Uterus (tissue), 4 donors: ENCODE results near the gene SSB. TPM values are rescaled to one million over a fixed set of nuclear protein-coding genes. Genes with fewer than 3 reads are reported as not detected.

Experiments used
- DNase-seq, 2 donors: peaks; one replicate each; pipeline ENCODE4 v3.0.0-alpha.2; 2019 to 2020
- H3K27ac ChIP-seq, 2 donors: fragments of 200-600 bp; sonication (generic); 1 replicate in 1 of 2; 2 replicates in 1 of 2; pipeline ENCODE4 v1.5.1; 2016 to 2018
- H3K27me3 ChIP-seq, 2 donors: fragments of 200-600 bp; sonication (generic); one replicate each; pipeline ENCODE4 v1.5.1; 2018 to 2019; ENCODE audit warnings: control low read depth in 1 of 2
- H3K36me3 ChIP-seq, 2 donors: fragments of 200-600 bp; sonication (generic); one replicate each; pipeline ENCODE4 v1.5.1; 2019; ENCODE audit warnings: control low read depth in 1 of 2
- H3K4me1 ChIP-seq, 2 donors: fragments of 200-600 bp; sonication (generic); one replicate each; pipeline ENCODE4 v1.5.1; 2018 to 2019; ENCODE audit warnings: control low read depth in 1 of 2
- H3K4me3 ChIP-seq, 2 donors: fragments of 200-600 bp; sonication (generic); 1 replicate in 1 of 2; 2 replicates in 1 of 2; pipeline ENCODE4 v1.5.1; 2018 to 2019; ENCODE audit warnings: mild to moderate bottlenecking in 1 of 2
- H3K9me3 ChIP-seq, 2 donors: fragments of 200-600 bp; sonication (generic); one replicate each; pipeline ENCODE4 v1.5.1; 2019; ENCODE audit warnings: control low read depth in 1 of 2
- CTCF ChIP-seq, 4 experiments: fragments of 200-600 bp in 2 of 4; fragments of 450-650 bp in 2 of 4; sonication (generic) in 2 of 4; IDR thresholded peaks; one replicate each; pipeline ENCODE4 v1.5.1; 2016 to 2019; ENCODE audit warnings: antibody characterized with exemption in 4 of 4, mild to moderate bottlenecking in 2 of 4, moderate library complexity in 1 of 4
- POLR2A ChIP-seq, 2 donors: fragments of 450-650 bp; IDR thresholded peaks; one replicate each; pipeline ENCODE4 v1.6.1; 2016; ENCODE audit warnings: antibody characterized with exemption in 2 of 2, mild to moderate bottlenecking in 1 of 2, moderate library complexity in 1 of 2
- intact Hi-C: fragments of 100-400 bp; cut with DNase I; formaldehyde crosslinking; loops from one replicate; pipeline ENCODE4 v1.15.1; 2023; ENCODE audit warnings: low total_unique reads
- total RNA-seq, 4 donors: library from RNA; depleted of rRNA in 3 of 4; stranded (reverse); fragments of >200 nt in 3 of 4; gene quantifications; one replicate each; pipeline versions ENCODE4 v1.1.0 to v1.2.4, GENCODE V29; 2014 to 2023
- donor health status: DM: yes; HTN: yes; CAD: no.

The SSB gene
- 10 to 100 TPM; 23.8 to 93.0 (median 51.1) TPM for total RNA-seq

- peak; percentile 87 to 91 for DNase-seq
- intact Hi-C loops = no loop called here
- Histone ChIP-seq H3K4me1 (no peaks in the 10 kb centered on the region), H3K27ac (peak within 1 kb of the TSS; percentile 84 to 89), H3K36me3 (no peaks in the 10 kb centered on the region), H3K9me3 (no peaks in the 10 kb centered on the region), H3K27me3 (no peaks in the 10 kb centered on the region), H3K4me3 (peak within 1 kb of the TSS; percentile 47 to 88)
- TF ChIP-seq CTCF (IDR thresholded peaks at IDR 0.05) (no peak), POLR2A (IDR thresholded peaks at IDR 0.05) (peak; percentile 61 to 81)
Measured at GRCh38 chr2:169798718-169799592, at the start of gene SSB. TSS of gene SSB (plus strand) at chr2:169798871. CDS start at chr2:169800961, 2,090 bp downstream.

GRCh38 chr2:169752752-169753151 lies 45.9 kb upstream of the SSB start:
- Histone ChIP-seq H3K4me3 (no peak overlapping the region), H3K9me3 (no peaks in the 10 kb centered on the region), H3K4me1 (no peaks in the 10 kb centered on the region), H3K36me3 (no peaks in the 10 kb centered on the region), H3K27me3 (no peaks in the 10 kb centered on the region), H3K27ac (no peak overlapping the region)
- DNase-seq = no peak
- TF ChIP-seq CTCF (IDR thresholded peaks at IDR 0.05) = no peak
- no peak for TF ChIP-seq POLR2A (IDR thresholded peaks at IDR 0.05)
- intact Hi-C loops = no loop called here

GRCh38 chr2:169755083-169755870 lies 43.4 kb upstream of the SSB start:
- H3K9me3 ChIP-seq = no peaks in the 10 kb centered on the region
- H3K4me1 ChIP-seq = no peaks in the 10 kb centered on the region
- no peaks in the 10 kb centered on the region for H3K27me3 ChIP-seq
- no peak for DNase-seq
- no peak for TF ChIP-seq POLR2A (IDR thresholded peaks at IDR 0.05)
- no peaks in the 10 kb centered on the region for H3K36me3 ChIP-seq
- H3K27ac ChIP-seq = no peak overlapping the region
- intact Hi-C loops = no loop called here
- no peak overlapping the region for H3K4me3 ChIP-seq

- no peak overlapping the region for H3K4me3 ChIP-seq
- intact Hi-C loops = no loop called here
Measured at GRCh38 chr2:169756342-169756741, 42.3 kb upstream of the SSB start.

GRCh38 chr2:169757356-169757755 lies 41.3 kb upstream of the SSB start:
- Histone ChIP-seq H3K9me3 (no peaks in the 10 kb centered on the region), H3K4me3 (no peak overlapping the region), H3K4me1 (no peaks in the 10 kb centered on the region), H3K27ac (no peak overlapping the region), H3K27me3 (no peaks in the 10 kb centered on the region), H3K36me3 (no peaks in the 10 kb centered on the region)
- TF ChIP-seq POLR2A (IDR thresholded peaks at IDR 0.05) (no peak), CTCF (IDR thresholded peaks at IDR 0.05) (no peak)
- DNase-seq = no peak
- intact Hi-C loops = no loop called here

More at GRCh38 chr2:169756342-169756741, 42.3 kb upstream of the SSB start:
- no peaks in the 10 kb centered on the region for H3K9me3 ChIP-seq
- no peak for DNase-seq
- no peaks in the 10 kb centered on the region for H3K36me3 ChIP-seq
- no peak overlapping the region for H3K27ac ChIP-seq
- no peaks in the 10 kb centered on the region for H3K27me3 ChIP-seq
- no peaks in the 10 kb centered on the region for H3K4me1 ChIP-seq
- TF ChIP-seq POLR2A (IDR thresholded peaks at IDR 0.05) = no peak
- no peak for TF ChIP-seq CTCF (IDR thresholded peaks at IDR 0.05)
